Esophagus muscularis mucosa (tissue), 4 donors: Measurements from ENCODE around the gene RNF157.

Experiments
- EP300 ChIP-seq: sonication (generic); formaldehyde crosslinking; IDR thresholded peaks from one replicate; pipeline ENCODE4 v1.6.1; 2017; ENCODE audit warnings: antibody characterized with exemption
- POLR2A ChIP-seq: fragments of 450-650 bp; IDR thresholded peaks from one replicate; pipeline ENCODE4 v1.6.1; 2017; ENCODE audit warnings: antibody characterized with exemption, moderate library complexity, mild to moderate bottlenecking, low read depth
- POLR2AphosphoS5 ChIP-seq, 2 donors: sonication (generic); formaldehyde crosslinking; IDR thresholded peaks; one replicate each; pipeline ENCODE4 v1.6.1; 2017; ENCODE audit warnings: antibody characterized with exemption in 2 of 2
- TF ChIP-seq, protein P1 (sequence below), 3 experiments: fragments of 200-600 bp in 2 of 3; fragments of 450-650 bp in 1 of 3; sonication (generic) in 2 of 3; IDR thresholded peaks; one replicate each; pipeline ENCODE4 v1.5.1; 2017 to 2019; ENCODE audit warnings: antibody characterized with exemption in 3 of 3, mild to moderate bottlenecking in 2 of 3, moderate library complexity in 1 of 3

DNA sequence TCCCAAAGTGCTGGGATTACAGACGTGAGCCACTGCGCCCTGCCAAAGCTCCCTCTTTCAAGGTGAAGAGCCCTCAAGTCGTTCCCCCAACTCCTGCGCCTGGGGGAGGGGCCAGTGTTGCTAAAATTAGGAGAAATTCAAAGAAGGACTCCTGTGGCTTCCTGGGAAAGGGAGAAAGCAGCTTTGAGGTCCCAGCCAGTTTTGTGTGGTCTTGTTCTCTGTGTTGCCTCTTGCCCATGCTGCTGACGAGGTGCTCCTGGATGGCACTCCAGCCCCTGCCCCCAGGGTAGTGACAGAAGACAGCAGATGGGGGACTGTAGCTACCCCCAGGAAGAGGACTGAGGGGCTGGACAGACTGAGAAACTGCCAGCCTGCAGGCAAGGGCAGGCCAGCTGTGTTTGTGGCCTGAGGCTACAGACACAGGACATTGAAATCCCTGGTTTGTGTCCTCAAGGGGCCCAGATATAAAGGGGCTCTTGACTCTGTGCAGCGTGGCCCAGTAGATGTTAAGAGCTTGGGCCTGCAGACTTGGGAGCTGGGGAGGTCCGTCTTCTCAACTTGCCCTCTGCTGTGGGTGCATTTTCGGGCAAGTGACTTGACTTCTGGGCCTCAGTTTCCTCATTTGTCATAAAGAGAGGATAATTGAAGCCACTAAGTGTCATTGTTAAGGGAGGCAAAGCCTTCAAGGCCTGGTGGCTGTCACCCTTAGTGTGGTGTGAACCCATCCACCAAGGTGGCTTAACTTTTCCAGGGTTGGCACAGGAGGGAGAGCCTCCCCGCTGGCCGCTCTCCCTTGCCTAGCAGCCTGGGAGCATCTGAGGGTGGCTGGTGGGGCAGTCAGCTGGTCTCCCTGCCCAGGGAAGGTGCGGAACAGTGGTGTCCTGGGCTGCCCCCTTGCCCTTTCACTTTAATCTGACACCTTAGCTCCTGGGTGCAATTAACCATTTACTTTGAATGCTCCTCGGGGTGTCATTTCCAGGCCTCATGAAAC lies 29.0 kb upstream of the RNF157 start:
- no peak for TF ChIP-seq POLR2A
- TF ChIP-seq, protein P1, sequence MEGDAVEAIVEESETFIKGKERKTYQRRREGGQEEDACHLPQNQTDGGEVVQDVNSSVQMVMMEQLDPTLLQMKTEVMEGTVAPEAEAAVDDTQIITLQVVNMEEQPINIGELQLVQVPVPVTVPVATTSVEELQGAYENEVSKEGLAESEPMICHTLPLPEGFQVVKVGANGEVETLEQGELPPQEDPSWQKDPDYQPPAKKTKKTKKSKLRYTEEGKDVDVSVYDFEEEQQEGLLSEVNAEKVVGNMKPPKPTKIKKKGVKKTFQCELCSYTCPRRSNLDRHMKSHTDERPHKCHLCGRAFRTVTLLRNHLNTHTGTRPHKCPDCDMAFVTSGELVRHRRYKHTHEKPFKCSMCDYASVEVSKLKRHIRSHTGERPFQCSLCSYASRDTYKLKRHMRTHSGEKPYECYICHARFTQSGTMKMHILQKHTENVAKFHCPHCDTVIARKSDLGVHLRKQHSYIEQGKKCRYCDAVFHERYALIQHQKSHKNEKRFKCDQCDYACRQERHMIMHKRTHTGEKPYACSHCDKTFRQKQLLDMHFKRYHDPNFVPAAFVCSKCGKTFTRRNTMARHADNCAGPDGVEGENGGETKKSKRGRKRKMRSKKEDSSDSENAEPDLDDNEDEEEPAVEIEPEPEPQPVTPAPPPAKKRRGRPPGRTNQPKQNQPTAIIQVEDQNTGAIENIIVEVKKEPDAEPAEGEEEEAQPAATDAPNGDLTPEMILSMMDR (IDR thresholded peaks at IDR 0.05): no peak
- no peak for TF ChIP-seq EP300
- TF ChIP-seq POLR2AphosphoS5 (IDR thresholded peaks at IDR 0.05): no peak
